ENCODE results near the gene HYAL4.

- TF ChIP-seq CTCF (IDR thresholded peaks at IDR 0.05) = no peak
- TF ChIP-seq POLR2A (IDR thresholded peaks at IDR 0.05) = no peak
Measured at GRCh38 chr7:123881300-123881699, 36.3 kb downstream of the HYAL4 start.

All from body of pancreas (tissue), 4 donors.